ENCODE measurements around the gene TRAPPC12. TPM values are rescaled to one million over a fixed set of nuclear protein-coding genes. Genes with fewer than 3 reads are reported as not detected.

The TRAPPC12 gene
- total RNA-seq, 1 experiment from 2014 or later: 86.2 TPM

DNA sequence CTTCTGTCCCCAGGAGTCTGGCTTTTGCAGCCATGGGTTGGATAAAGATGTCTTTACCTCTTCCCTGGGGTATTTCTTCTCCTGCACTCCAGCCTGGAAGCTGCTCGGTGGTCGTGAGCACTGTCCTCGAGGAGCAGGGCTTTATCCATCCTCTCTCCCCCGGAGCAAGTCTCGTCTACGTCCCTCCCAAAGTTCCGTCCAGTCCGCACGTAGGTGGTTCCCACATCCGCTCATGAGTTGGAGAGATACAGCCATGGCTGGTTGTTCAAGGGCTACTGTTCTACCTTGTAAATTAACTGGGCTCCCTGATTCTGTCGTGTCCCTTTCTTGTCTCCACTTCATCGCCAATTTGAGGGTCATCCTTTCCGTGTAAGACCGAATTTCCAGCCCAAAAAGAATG lies 47.1 kb downstream of the TRAPPC12 start:
- no peak overlapping the region for H3K27ac ChIP-seq (ENCODE audit: low read length)
- no peaks in the 10 kb centered on the region for H3F3A ChIP-seq (ENCODE audit: low read length, unreplicated experiment)
- H3K4me2 ChIP-seq (ENCODE audit: low read length): no peak overlapping the region
- ChIA-PET CTCF (no interaction called here), POLR2A (ENCODE audit: unreplicated experiment) (no interaction called here)
- no peak overlapping the region for H2AFZ ChIP-seq (ENCODE audit: low read length)
- no TSS peak for BruUV-seq (replicated peaks)
- no peaks in the 10 kb centered on the region for H4K20me1 ChIP-seq (ENCODE audit: low read length)
- TF ChIP-seq EZH2phosphoT487 (IDR thresholded peaks at IDR 0.05; ENCODE audit: borderline replicate concordance, low read length) (no peak), EZH2 (IDR thresholded peaks at IDR 0.05; ENCODE audit: low read length, unreplicated experiment) (no peak)
- TF ChIP-seq, protein P1, sequence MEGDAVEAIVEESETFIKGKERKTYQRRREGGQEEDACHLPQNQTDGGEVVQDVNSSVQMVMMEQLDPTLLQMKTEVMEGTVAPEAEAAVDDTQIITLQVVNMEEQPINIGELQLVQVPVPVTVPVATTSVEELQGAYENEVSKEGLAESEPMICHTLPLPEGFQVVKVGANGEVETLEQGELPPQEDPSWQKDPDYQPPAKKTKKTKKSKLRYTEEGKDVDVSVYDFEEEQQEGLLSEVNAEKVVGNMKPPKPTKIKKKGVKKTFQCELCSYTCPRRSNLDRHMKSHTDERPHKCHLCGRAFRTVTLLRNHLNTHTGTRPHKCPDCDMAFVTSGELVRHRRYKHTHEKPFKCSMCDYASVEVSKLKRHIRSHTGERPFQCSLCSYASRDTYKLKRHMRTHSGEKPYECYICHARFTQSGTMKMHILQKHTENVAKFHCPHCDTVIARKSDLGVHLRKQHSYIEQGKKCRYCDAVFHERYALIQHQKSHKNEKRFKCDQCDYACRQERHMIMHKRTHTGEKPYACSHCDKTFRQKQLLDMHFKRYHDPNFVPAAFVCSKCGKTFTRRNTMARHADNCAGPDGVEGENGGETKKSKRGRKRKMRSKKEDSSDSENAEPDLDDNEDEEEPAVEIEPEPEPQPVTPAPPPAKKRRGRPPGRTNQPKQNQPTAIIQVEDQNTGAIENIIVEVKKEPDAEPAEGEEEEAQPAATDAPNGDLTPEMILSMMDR (conservative IDR thresholded peaks at IDR 0.05; ENCODE audit: low read depth, low read length): no peak
- peaks cover 43% of the 10 kb centered on the region for H3K36me3 ChIP-seq (ENCODE audit: low read depth, low read length)
- H3K79me2 ChIP-seq (ENCODE audit: low read length): no peaks in the 10 kb centered on the region
- no peaks in the 10 kb centered on the region for H3K9me2 ChIP-seq (replicated peaks; ENCODE audit: low read length)
- H3K4me3 ChIP-seq (ENCODE audit: low read length): no peak overlapping the region
- no peak for ATAC-seq
- no peaks in the 10 kb centered on the region for H3K4me1 ChIP-seq (ENCODE audit: insufficient read depth, low read length)
- H3K27me3 ChIP-seq (ENCODE audit: low read length): no peaks in the 10 kb centered on the region
- no peak overlapping the region for H3K9ac ChIP-seq (ENCODE audit: low read length)
- DNase-seq: no peak
- intact Hi-C loops (cut with micrococcal nuclease): no loop called here
- no peaks in the 10 kb centered on the region for H3K9me3 ChIP-seq (ENCODE audit: low read length)

DNA sequence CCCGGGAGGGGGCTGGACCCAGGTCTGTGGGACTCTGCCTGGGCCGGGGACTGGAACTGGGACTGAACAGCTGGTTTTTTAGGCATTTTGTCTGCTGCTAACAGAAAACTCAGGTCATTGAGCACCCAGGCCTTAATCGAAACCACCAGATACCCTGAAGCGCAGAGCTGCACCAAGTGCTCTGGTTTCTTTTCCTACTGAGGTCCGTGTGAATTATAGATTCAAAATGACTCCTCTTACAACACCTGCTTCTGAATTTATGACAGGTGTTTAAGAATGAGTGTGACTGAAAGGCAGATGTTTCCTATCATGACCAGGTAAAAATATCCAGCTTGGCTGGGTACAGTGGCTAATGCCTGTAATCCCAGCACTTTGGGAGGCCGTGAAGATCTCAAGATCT lies 47.8 kb downstream of the TRAPPC12 start:
- ATAC-seq (no peak), DNase-seq (no peak)
- Histone ChIP-seq H3K4me3 (ENCODE audit: low read length) (no peak overlapping the region), H3K27me3 (ENCODE audit: low read length) (no peaks in the 10 kb centered on the region), H2AFZ (ENCODE audit: low read length) (no peak overlapping the region), H3K9me3 (ENCODE audit: low read length) (no peaks in the 10 kb centered on the region), H3K36me3 (ENCODE audit: low read depth, low read length) (peaks cover 46% of the 10 kb centered on the region), H3K9ac (ENCODE audit: low read length) (no peak overlapping the region), H3K79me2 (ENCODE audit: low read length) (no peaks in the 10 kb centered on the region), H3F3A (ENCODE audit: low read length, unreplicated experiment) (no peaks in the 10 kb centered on the region), H3K4me1 (ENCODE audit: insufficient read depth, low read length) (no peaks in the 10 kb centered on the region), H3K9me2 (replicated peaks; ENCODE audit: low read length) (no peaks in the 10 kb centered on the region), H3K4me2 (ENCODE audit: low read length) (no peak overlapping the region), H4K20me1 (ENCODE audit: low read length) (no peaks in the 10 kb centered on the region), H3K27ac (ENCODE audit: low read length) (no peak overlapping the region)
- intact Hi-C loops (cut with micrococcal nuclease): no loop called here
- no TSS peak for BruUV-seq (replicated peaks)
- ChIA-PET CTCF (no interaction called here), POLR2A (ENCODE audit: unreplicated experiment) (no interaction called here)
- TF ChIP-seq EZH2phosphoT487 (IDR thresholded peaks at IDR 0.05; ENCODE audit: borderline replicate concordance, low read length): no peak
- TF ChIP-seq EZH2 (IDR thresholded peaks at IDR 0.05; ENCODE audit: low read length, unreplicated experiment): no peak
- TF ChIP-seq, protein P1 (conservative IDR thresholded peaks at IDR 0.05; ENCODE audit: low read depth, low read length): no peak

DNA sequence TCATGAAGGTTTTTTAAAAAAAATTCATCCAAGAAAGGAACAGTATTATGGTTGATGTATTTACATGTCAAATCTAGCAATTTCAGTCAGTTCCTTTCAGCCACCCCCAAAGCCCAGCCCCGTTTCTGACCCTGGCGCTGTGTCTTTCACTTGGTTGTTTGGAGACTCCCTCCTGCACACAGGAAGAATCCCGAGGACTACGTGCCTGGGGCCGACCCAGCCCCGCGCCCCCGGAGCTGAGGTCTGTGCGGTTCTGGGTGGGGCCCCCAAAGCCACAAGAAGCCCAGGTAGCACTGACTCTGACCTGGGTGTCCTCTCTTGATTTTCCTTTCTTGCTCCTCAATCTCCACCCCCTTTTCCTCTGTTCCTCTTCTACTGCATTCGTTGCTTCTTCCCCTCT lies 49.1 kb downstream of the TRAPPC12 start:
- Histone ChIP-seq H3K79me2 (ENCODE audit: low read length) (no peaks in the 10 kb centered on the region), H2AFZ (ENCODE audit: low read length) (no peak overlapping the region), H3K27me3 (ENCODE audit: low read length) (no peaks in the 10 kb centered on the region), H3K9ac (ENCODE audit: low read length) (no peak overlapping the region), H3K9me2 (replicated peaks; ENCODE audit: low read length) (no peaks in the 10 kb centered on the region), H3K9me3 (ENCODE audit: low read length) (no peaks in the 10 kb centered on the region), H3K36me3 (ENCODE audit: low read depth, low read length) (peaks cover 49% of the 10 kb centered on the region), H3K4me1 (ENCODE audit: insufficient read depth, low read length) (no peaks in the 10 kb centered on the region), H3K4me2 (ENCODE audit: low read length) (no peak overlapping the region), H3F3A (ENCODE audit: low read length, unreplicated experiment) (no peaks in the 10 kb centered on the region), H3K4me3 (ENCODE audit: low read length) (no peak overlapping the region), H3K27ac (ENCODE audit: low read length) (no peak overlapping the region), H4K20me1 (ENCODE audit: low read length) (no peaks in the 10 kb centered on the region)
- ATAC-seq: no peak
- ChIA-PET CTCF (no interaction called here), POLR2A (ENCODE audit: unreplicated experiment) (no interaction called here)
- DNase-seq: no peak
- intact Hi-C loops (cut with micrococcal nuclease): no loop called here
- TF ChIP-seq, protein P1 (conservative IDR thresholded peaks at IDR 0.05; ENCODE audit: low read depth, low read length): no peak
- TF ChIP-seq EZH2phosphoT487 (IDR thresholded peaks at IDR 0.05; ENCODE audit: borderline replicate concordance, low read length) (no peak), EZH2 (IDR thresholded peaks at IDR 0.05; ENCODE audit: low read length, unreplicated experiment) (no peak)
- no TSS peak for BruUV-seq (replicated peaks)

All from PC-3 (cell line).